Muscle of leg (tissue), 11 donors: ENCODE data around the gene RTN4R. TPM values are rescaled to one million over a fixed set of nuclear protein-coding genes. Genes with fewer than 3 reads are reported as not detected.

Experiments used
- DNase-seq: peaks from one replicate; pipeline ENCODE4 v3.0.0; 2013
- H3K27ac ChIP-seq: one replicate; pipeline ENCODE4 v1.5.1; 2013; ENCODE audit warnings: mild to moderate bottlenecking, low read length, control low read depth
- H3K27me3 ChIP-seq: one replicate; pipeline ENCODE4 v1.6.1; 2013; ENCODE audit warnings: low read length; ENCODE audit not compliant: control insufficient read depth, insufficient read depth
- H3K36me3 ChIP-seq: one replicate; pipeline ENCODE4 v1.6.1; 2013; ENCODE audit warnings: low read length; ENCODE audit not compliant: control insufficient read depth, insufficient read depth
- H3K4me1 ChIP-seq: one replicate; pipeline ENCODE4 v1.6.1; 2013; ENCODE audit warnings: low read length; ENCODE audit not compliant: control insufficient read depth, insufficient read depth
- H3K4me3 ChIP-seq: one replicate; pipeline ENCODE4 v1.5.1; 2013; ENCODE audit warnings: low read length, control low read depth
- H3K9me3 ChIP-seq: replicated peaks from 2 replicates; pipeline ENCODE4 v1.6.1; 2013; ENCODE audit warnings: low read depth, low read length; ENCODE audit not compliant: control insufficient read depth
- WGBS: methylation state at CpG from one replicate; pipeline ENCODE4 v1.1.5; 2013; ENCODE audit warnings: missing lambda C conversion rate; ENCODE audit not compliant: insufficient coverage; 5-methylcytosine and 5-hydroxymethylcytosine counted together
- polyA plus RNA-seq, 8 donors: library from polyadenylated mRNA; unstranded; fragments of 120-200 nt; gene quantifications; one replicate each; pipeline versions ENCODE4 v1.2.1 to v1.2.3, GENCODE V29; 2013; ENCODE audit warnings: inconsistent platforms in 1 of 8, low replicate concordance in 1 of 8; ENCODE audit not compliant: insufficient read length in 8 of 8, insufficient read depth in 1 of 8
- total RNA-seq: library from RNA; stranded (reverse); fragments of 120-200 nt; gene quantifications from one replicate; pipeline ENCODE4 v1.2.4, GENCODE V29; 2013

RTN4R gene
- total and polyA plus RNA-seq, 9 donors = 7.3 to 19.0 (median 13.5) TPM

DNA sequence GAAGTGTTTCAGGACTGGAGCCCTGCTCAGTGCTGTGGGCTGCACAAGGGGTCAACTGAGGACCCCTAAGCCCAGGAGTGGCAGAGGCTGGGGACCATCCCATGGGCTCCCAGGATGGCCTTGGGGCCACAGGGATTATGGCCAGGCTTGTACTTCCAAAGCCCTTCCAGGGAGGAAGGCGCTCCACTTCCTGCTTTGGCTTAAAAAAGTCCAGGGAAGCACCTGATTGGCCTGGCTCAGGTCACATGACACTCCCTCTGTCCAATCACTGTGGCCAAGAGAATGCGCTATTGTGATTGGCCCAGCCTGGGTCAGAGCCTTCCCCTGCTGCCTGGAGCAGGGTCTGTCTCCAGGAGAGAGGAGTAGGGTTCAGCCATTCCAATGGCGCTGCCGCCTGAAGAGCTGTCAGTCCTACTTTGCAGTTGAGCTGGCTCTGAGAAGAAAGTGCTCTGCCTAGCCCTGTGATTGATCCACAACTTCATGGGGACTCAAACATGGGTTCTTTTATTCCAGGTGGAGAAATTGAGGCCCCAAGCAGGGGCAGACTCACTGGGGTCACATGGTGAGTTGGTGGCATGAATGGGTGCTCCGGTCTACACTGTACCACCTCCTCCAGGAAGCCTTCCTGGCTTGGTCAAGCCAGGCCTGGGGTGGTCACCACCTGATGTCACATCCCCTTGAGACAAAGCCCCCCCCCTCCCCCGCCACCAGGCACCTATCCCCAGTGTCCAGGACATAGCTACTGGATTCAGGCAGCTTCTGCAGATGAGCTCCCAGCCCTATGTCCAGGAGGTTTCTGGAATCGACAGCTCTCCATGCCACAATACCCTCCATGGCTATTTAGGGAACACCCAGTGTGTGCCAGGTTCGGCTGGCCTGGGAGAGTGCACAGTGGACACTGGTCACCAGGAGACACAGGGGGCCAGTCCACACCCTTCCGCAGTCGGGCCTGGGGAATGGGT is 48.2 kb downstream of the RTN4R start:
- Histone ChIP-seq H3K27ac (no peak overlapping the region), H3K27me3 (no peaks in the 10 kb centered on the region), H3K36me3 (no peaks in the 10 kb centered on the region), H3K4me1 (peaks cover 7% of the 10 kb centered on the region), H3K9me3 (peaks cover 4% of the 10 kb centered on the region), H3K4me3 (no peak overlapping the region)
- no peak for DNase-seq
- WGBS = 74% methylated on average over 6 of the region's 10 CpGs

DNA sequence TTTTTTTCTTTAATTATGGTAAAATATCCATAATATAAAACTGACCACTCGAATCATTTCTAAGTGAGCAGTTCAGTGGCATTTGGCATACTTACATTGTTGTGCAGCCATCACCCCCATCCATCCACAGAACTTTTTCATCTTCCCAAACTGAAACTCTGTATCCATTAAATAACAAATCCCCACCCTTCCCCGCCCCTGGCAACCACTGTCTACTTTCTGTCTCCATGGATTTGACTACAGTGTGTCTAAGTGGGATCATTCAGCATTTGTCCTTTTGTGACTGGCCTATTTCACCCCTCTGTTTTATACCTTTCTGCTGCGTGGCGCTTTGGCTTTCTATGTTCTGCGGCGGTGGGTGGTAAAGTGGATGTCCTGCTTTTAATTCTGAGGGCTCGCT is 49.1 kb downstream of the RTN4R start:
- Histone ChIP-seq H3K36me3 (no peaks in the 10 kb centered on the region), H3K4me3 (no peak overlapping the region), H3K27ac (no peak overlapping the region), H3K9me3 (peaks cover 4% of the 10 kb centered on the region), H3K27me3 (no peaks in the 10 kb centered on the region), H3K4me1 (peaks cover 9% of the 10 kb centered on the region)
- WGBS = 100% methylated on average over 2 of the region's 7 CpGs
- DNase-seq = no peak

DNA sequence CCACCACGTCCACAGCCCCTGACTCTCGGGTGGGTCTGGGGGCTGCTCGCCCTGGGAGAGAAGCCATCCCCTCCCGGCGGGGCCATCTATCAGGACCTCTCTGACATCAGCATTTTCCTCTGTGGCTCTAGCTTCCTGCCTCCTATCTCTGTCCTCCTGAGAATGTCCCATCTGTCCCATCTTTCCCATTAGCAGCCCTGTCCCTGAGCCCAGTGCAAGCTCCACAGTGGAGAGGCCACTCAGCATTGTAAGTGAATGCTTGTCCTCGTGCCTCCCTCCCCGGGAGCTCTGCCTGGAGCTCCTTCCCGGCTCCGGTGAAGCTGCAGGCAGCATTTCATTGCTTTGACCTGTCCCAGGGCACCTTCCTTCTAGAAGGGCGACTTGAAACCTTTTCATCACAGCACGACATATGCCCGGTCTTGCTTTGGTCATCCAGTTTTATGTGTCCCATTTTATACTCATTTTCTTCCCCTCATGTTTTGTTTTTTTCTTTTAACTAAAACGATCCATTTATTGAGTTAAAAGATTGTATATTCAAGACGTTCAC is 49.7 kb downstream of the RTN4R start:
- WGBS = 48% methylated on average over 12 of the region's 14 CpGs
- peaks cover 14% of the 10 kb centered on the region for H3K4me1 ChIP-seq
- no peak overlapping the region for H3K27ac ChIP-seq
- no peak for DNase-seq
- H3K36me3 ChIP-seq = no peaks in the 10 kb centered on the region
- no peaks in the 10 kb centered on the region for H3K27me3 ChIP-seq
- H3K4me3 ChIP-seq = no peak overlapping the region
- H3K9me3 ChIP-seq = peaks cover 4% of the 10 kb centered on the region

DNA sequence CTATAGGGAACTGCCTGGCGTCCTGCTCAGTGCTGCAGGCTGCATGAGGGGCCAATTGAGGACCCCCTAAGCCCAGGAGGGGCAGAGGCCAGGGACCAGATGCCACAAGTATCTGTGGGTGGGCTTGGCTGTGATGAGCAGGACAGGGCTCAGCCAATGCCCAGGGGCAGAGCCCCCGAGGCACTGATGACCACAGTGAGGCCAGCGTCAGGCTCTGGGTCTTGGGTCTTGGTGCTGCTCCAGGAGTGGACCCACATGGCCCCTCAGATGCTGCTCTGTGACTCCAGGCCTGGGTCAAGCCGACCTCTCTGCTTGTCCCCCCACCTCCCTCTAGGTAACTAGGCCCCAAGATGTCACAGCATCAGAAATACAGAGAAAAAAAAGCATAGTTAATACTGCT is 50.6 kb downstream of the RTN4R start:
- WGBS = 65% methylated on average over 3 of the region's 4 CpGs
- no peaks in the 10 kb centered on the region for H3K27me3 ChIP-seq
- no peak overlapping the region for H3K27ac ChIP-seq
- no peak for DNase-seq
- peaks cover 21% of the 10 kb centered on the region for H3K4me1 ChIP-seq
- H3K9me3 ChIP-seq = peaks cover 4% of the 10 kb centered on the region
- H3K4me3 ChIP-seq = no peak overlapping the region
- no peaks in the 10 kb centered on the region for H3K36me3 ChIP-seq

DNA sequence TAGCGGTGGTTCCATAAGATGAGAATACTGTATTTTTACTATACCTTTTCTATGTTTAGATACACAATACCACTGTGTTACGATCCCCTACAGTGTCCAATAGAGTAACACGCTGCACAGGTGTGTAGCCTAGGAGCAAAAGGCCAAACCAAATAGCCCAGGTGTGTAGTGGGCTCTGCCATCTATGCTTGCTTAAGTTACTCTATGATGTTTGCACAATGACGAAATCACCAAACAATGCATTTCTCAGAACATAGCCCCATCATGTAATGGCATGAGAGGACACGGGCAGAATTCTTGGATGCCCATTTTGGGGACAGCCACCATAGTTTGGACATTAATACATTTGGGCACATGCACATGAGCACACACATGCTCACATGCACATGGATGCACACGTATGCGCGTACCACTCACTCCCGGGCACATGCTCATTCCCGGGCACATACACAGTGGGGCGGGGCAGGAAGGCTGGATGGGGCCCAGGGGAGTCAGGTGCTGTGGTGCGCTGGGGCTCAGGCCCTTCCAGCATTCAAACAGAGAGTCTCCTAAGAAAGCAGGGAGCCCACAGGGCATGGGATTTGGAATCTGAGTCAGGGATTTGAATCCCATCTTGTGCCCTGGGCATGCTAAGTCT is 51.1 kb downstream of the RTN4R start:
- Histone ChIP-seq H3K27me3 (no peaks in the 10 kb centered on the region), H3K9me3 (peaks cover 4% of the 10 kb centered on the region), H3K27ac (no peak overlapping the region), H3K4me1 (peaks cover 24% of the 10 kb centered on the region), H3K36me3 (no peaks in the 10 kb centered on the region), H3K4me3 (no peak overlapping the region)
- 95% methylated on average over 7 of the region's 12 CpGs for WGBS
- DNase-seq = no peak

DNA sequence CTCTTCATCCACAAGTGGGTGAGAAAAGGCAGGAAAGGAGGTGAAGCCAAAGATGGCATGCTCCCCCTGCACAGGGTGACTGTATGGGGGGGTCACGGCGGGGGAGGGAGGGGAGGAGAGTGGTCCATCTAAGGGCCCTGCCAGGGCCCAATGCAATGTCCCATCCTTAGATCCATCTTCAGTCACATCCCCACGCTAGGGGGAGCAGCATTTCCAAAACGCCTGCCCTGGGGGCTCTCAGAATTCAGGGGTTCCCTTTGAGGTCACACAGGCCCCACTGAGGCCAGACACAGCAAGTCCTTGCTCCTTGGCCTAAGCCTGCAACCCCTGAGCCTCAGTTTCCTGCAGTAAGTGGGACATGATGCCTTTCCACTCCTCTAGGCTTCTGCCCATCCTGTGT is 52.4 kb downstream of the RTN4R start:
- H3K9me3 ChIP-seq = peaks cover 4% of the 10 kb centered on the region
- no peak overlapping the region for H3K4me3 ChIP-seq
- 78% methylated on average over 1 of the region's 4 CpGs for WGBS
- no peaks in the 10 kb centered on the region for H3K36me3 ChIP-seq
- H3K27ac ChIP-seq = no peak overlapping the region
- no peak for DNase-seq
- peaks cover 35% of the 10 kb centered on the region for H3K4me1 ChIP-seq
- no peaks in the 10 kb centered on the region for H3K27me3 ChIP-seq

DNA sequence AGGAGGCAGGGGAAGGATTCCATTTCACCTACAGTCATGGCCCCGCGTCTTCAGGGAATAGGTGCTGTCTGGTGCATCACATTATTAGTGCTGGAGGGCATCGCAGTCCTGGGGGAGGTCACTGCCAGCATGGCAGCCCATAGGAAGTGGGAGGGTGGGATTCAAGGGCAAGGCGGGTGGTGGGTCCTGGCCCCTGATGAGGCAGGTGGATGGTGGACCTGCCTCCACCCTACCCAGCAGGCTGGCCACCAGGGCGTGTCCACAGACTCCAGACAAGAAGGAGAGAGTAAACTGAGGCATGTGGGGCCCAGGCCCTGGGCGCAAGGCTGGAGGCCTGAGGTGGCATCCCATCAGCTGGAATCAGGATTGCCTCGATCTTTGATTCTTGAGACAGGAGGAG is 53.3 kb downstream of the RTN4R start:
- Histone ChIP-seq H3K36me3 (no peaks in the 10 kb centered on the region), H3K27me3 (no peaks in the 10 kb centered on the region), H3K27ac (no peak overlapping the region), H3K9me3 (peaks cover 4% of the 10 kb centered on the region), H3K4me1 (peaks cover 39% of the 10 kb centered on the region), H3K4me3 (no peak overlapping the region)
- no peak for DNase-seq
- 85% methylated on average over 2 of the region's 7 CpGs for WGBS

DNA sequence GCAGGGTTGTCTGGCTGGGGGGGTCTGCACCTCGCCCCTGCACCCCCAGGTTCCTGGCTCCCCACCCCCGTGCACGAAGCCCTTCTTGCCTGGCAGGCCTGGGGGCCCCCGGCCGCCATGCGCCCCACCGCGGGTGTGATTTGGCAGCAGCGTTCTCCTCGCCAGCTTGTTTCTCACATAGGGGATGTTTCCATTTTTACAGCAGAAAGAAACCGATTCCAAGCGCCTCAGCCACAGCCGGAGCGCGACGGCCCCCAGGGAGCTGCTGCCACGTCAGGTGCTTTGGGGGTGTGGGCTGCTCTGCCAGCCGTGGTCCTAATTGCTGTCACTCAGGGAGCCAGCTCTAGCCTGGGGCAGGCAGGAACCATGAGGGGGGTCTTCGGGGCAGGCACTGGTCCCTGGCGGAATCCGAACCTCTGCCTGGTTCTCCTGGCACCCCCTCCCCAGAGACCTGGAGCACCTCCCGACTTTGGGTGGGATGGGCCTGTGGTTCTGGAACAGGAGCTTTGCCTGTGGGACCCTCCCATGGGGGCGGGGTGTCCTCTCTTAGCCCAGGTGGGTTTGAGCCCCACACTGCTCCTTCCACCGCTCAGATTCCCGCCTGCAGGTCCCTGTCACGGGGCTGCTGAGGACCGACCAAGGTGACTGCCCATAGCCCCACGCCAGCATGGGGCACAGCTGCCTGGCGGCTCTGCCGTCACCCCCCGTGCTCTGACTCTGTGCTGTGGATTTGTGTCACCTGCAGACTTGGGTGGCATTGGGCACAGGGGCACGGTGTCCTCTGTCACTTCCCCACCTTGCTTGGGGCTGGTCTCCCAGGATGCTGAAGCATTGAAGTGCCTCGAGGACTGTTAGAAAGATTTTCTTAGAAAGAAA is 54.0 kb downstream of the RTN4R start:
- H3K27me3 ChIP-seq = no peaks in the 10 kb centered on the region
- WGBS = 70% methylated on average over 25 of the region's 33 CpGs
- H3K4me3 ChIP-seq = no peak overlapping the region
- no peak overlapping the region for H3K27ac ChIP-seq
- no peaks in the 10 kb centered on the region for H3K9me3 ChIP-seq
- no peaks in the 10 kb centered on the region for H3K36me3 ChIP-seq
- H3K4me1 ChIP-seq = peaks cover 39% of the 10 kb centered on the region
- no peak for DNase-seq

DNA sequence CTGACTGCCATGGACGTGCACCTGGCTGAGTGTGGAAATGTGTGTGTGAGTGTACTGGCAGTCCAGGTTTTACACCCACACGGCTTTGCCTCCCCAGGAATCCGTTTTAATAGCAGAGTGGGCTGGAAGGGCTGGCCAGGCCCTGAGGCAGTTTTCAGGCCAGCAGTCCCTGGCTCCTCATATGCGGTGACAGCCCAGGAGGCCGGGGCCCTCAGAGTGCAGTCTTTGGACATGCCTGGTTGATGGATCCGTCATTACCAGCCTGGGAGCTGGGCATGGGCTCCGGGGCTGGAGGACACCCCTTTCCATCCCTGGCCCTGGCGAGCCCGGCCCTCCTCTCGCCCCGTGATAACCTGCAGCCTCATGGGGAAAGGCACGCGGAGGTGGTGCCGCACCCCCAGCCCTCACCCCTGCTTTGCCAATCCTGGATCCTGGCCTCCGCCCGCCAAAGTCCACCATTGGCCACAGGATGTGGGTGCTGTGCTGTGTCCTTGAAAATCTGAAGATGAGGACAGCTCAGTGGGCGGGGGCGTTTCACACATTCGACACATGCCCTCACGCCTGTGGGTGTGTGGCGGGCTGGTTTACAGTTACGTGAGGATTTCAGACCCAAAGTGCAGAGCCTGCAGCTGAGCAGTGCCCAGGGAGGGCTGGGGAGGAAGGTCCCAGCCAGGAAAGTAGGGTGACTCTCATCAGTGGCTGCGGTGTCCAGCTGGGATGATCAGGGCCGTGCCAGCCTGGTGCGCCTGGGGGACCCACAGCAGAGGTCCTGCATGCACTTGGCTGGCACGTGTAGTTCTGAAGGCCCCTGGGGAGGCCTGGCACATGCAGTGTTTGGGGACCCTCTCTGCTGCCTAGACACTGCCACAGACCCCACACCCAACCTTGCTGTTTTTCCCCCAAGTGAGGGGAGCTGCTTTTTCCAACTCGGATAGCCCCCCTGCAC is 55.1 kb downstream of the RTN4R start:
- Histone ChIP-seq H3K27ac (no peak overlapping the region), H3K4me1 (peaks cover 44% of the 10 kb centered on the region), H3K36me3 (no peaks in the 10 kb centered on the region), H3K4me3 (no peak overlapping the region), H3K27me3 (no peaks in the 10 kb centered on the region), H3K9me3 (no peaks in the 10 kb centered on the region)
- no peak for DNase-seq
- WGBS = 73% methylated on average over 17 of the region's 27 CpGs
